Bronchial epithelial cell (primary cell): Measurements from ENCODE around the gene ACKR2. TPM values are rescaled to one million over a fixed set of nuclear protein-coding genes. Genes with fewer than 3 reads are reported as not detected.

Source experiments
- DNase-seq: peaks from one replicate; pipeline ENCODE4 v3.0.0-alpha.2; 2010; ENCODE audit warnings: low read depth
- FAIRE-seq: peaks from 2 replicates; lab custom pipeline; 2011; peaks lifted over from hg19 to GRCh38; lab: Jason Lieb, UNC
- H3K27me3 ChIP-seq: 2 replicates; pipeline ENCODE4 v1.5.1; 2011; ENCODE audit warnings: low read length; ENCODE audit not compliant: control insufficient read depth, insufficient read depth
- H3K36me3 ChIP-seq: 2 replicates; pipeline ENCODE4 v1.5.1; 2011; ENCODE audit warnings: low read length; ENCODE audit not compliant: control insufficient read depth, insufficient read depth
- H3K4me3 ChIP-seq: 2 replicates; pipeline ENCODE4 v1.5.1; 2011; ENCODE audit warnings: mild to moderate bottlenecking, low read depth, low read length, control low read depth
- total RNA-seq: library from RNA; depleted of rRNA; stranded (reverse); fragments of >200 nt; gene quantifications from 2 replicates; pipeline ENCODE4 v1.2.1, GENCODE V29; 2014
- TF ChIP-seq, protein P1 (sequence below): IDR thresholded peaks from 2 replicates; pipeline ENCODE4 v1.5.1; 2011; ENCODE audit warnings: mild to moderate bottlenecking, moderate library complexity, low read length, control low read depth, inconsistent platforms; ENCODE audit not compliant: insufficient read depth, severe bottlenecking

The ACKR2 gene
- total RNA-seq, 1 donor from 2014 or later: 1.3 TPM

DNA sequence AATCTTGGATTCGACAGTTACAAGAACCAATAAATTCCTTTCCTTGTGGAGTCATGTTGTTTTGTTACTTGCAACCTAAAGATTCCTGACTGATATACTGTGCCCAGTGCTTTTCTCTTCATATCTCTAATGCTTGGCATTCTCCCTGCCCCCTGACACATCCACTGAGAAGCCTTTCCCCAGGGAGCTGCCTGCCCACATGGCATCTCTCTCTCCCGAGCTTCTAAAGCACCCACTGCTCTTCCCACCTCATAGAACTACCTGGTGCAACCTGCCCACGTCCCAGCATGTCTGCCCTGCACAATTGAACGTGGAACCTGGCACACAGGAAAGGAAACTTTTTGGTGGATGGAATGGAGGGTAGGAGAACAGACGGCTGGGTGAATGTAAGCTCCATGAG is 59.6 kb downstream of the ACKR2 start:
- no peaks in the 10 kb centered on the region for H3K36me3 ChIP-seq
- TF ChIP-seq, protein P1, sequence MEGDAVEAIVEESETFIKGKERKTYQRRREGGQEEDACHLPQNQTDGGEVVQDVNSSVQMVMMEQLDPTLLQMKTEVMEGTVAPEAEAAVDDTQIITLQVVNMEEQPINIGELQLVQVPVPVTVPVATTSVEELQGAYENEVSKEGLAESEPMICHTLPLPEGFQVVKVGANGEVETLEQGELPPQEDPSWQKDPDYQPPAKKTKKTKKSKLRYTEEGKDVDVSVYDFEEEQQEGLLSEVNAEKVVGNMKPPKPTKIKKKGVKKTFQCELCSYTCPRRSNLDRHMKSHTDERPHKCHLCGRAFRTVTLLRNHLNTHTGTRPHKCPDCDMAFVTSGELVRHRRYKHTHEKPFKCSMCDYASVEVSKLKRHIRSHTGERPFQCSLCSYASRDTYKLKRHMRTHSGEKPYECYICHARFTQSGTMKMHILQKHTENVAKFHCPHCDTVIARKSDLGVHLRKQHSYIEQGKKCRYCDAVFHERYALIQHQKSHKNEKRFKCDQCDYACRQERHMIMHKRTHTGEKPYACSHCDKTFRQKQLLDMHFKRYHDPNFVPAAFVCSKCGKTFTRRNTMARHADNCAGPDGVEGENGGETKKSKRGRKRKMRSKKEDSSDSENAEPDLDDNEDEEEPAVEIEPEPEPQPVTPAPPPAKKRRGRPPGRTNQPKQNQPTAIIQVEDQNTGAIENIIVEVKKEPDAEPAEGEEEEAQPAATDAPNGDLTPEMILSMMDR: no peak
- H3K4me3 ChIP-seq: no peak overlapping the region
- no peak for DNase-seq
- no peaks in the 10 kb centered on the region for H3K27me3 ChIP-seq
- FAIRE-seq: no peak

DNA sequence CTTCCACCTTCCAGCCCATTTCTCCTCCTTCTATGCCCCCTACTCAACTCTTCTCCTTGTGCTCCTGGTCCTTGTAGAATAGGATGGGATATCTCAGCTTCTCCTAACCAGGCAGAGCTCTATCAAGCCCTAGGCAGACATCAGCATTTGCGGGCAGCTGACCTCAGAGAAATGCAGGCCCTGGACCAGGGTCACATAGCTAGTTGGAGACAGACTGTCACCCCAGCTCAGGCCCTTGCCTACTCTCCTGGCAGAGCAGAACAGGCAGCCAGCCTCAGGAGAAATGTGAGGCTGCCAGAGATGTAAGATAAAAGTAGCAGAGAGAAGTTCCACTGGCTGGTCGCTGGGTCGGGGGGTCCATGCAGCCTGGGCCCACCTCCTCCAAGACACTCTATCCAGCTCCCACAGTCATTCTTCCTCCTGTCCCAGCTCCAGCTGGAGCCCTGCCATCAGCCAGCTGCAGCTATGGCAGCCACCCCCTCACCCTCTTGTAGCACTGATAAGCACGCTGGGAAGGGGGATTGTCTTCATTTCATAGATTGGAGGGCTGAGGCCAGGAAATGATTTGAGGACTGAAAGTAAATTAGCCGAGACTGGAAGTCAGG is 62.4 kb downstream of the ACKR2 start:
- Histone ChIP-seq H3K27me3 (peaks cover 4% of the 10 kb centered on the region), H3K36me3 (no peaks in the 10 kb centered on the region), H3K4me3 (no peak overlapping the region)
- DNase-seq (no peak), FAIRE-seq (no peak)
- TF ChIP-seq, protein P1: no peak

DNA sequence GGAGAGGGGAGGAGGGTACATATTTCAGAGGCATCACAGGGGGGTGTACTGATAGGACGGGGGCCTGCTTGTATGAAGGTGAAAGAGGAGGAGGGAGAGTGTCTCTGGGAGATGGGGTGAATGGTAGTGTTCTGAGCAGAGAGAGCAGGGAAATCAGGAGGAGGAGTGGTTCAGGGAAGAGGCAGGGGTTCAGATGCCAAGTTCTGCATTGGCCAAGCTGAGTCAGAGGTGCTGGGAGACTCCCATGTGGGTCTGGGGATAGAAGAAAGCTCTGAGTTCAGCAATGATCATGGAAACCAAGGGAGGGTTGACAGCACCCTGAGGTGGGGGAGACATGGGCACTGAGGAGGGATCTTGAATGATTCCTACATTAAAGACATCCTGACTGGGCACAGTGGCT is 63.5 kb downstream of the ACKR2 start:
- Histone ChIP-seq H3K4me3 (no peak overlapping the region), H3K36me3 (no peaks in the 10 kb centered on the region), H3K27me3 (peaks cover 6% of the 10 kb centered on the region)
- FAIRE-seq (peak; percentile 75), DNase-seq (no peak)
- TF ChIP-seq, protein P1: no peak

DNA sequence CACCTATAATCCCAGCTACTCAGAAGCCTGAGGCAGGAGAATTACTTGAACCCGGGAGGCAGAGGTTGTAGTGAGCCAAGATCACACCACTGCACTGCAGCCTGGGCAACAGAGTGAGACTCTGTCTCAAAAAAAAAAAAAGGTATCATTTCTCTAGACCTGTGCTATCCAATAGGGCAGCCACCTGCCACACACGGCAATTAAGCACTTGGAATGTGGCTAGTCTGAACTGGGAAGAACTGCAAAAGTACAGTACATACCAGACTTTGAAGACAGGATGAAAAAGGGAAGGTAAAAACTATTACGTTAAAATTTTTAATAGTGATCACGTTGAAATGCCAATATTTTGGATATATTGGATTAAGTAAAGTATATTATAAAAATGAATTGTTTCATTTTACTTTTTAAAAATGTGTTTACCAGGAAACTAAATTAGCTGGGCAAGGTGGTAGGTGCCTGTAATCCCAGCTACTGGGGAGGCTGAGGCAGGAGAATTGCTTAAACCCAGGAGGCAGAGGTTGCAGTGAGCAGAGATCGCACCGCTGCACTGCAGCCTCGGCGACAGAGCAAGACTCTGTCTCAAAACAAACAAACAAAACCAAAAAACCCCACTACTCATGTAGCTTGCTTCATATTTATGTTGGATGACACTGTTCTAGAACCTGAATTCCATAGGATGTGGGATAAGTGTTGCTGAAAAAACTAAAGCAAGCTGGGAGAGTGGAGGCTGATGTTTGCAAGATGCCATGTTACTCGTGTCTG is 64.2 kb downstream of the ACKR2 start:
- FAIRE-seq (no peak), DNase-seq (no peak)
- peaks cover 6% of the 10 kb centered on the region for H3K27me3 ChIP-seq

DNA sequence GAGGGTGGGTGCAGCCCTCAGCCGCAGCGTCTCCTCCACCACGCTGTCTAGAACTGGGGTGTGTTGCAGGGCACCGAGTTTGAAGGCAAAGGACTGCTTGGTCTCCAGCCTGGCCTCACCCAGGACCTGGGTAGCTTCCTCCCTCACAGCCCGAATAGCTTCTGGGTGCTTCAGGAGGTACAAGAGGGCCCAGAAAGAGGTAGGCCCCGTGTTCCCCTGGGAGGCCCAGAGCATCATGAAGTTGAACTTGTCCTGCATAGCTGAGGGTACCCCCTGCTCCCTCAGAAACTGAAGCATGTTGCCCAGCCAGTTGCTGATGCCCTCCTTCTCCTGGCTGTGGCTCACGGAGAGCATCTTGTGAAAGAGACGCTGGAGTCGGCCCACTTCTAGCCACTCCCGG is 65.5 kb downstream of the ACKR2 start:
- Histone ChIP-seq H3K4me3 (no peak overlapping the region), H3K27me3 (peaks cover 6% of the 10 kb centered on the region), H3K36me3 (no peaks in the 10 kb centered on the region)
- FAIRE-seq (no peak), DNase-seq (no peak)
- TF ChIP-seq, protein P1: no peak

More for the DNA sequence above, 64.2 kb downstream of the ACKR2 start:
- H3K36me3 ChIP-seq: no peaks in the 10 kb centered on the region
- TF ChIP-seq, protein P1: no peak
- H3K4me3 ChIP-seq: no peak overlapping the region
